NB4 (cell line): Measurements from ENCODE around the gene OR52L1.

ENCODE experiments used
- DNase-seq: peaks from one replicate; pipeline ENCODE4 v3.0.0; 2010; ENCODE audit warnings: low read depth
- H3K4me3 ChIP-seq: one replicate; pipeline ENCODE4 v1.5.1; 2011; ENCODE audit warnings: mild to moderate bottlenecking, low read depth, low read length, moderate library complexity
- MYC ChIP-seq: IDR thresholded peaks from 2 replicates; pipeline ENCODE4 v1.6.1; 2011; ENCODE audit warnings: low read depth, low read length
- POLR2A ChIP-seq: IDR thresholded peaks from 2 replicates; pipeline ENCODE4 v1.6.1; 2011; ENCODE audit warnings: mild to moderate bottlenecking; ENCODE audit not compliant: insufficient read length; ENCODE audit errors: extremely low read depth
- TF ChIP-seq, protein P1 (sequence below): IDR thresholded peaks from 2 replicates; pipeline ENCODE4 v1.6.1; 2011; ENCODE audit warnings: low read depth, low read length
- TF ChIP-seq, protein P2 (sequence below): IDR thresholded peaks from one replicate; pipeline ENCODE4 v1.5.1; 2012; ENCODE audit warnings: low read depth, low read length

Gene OR52L1

DNA sequence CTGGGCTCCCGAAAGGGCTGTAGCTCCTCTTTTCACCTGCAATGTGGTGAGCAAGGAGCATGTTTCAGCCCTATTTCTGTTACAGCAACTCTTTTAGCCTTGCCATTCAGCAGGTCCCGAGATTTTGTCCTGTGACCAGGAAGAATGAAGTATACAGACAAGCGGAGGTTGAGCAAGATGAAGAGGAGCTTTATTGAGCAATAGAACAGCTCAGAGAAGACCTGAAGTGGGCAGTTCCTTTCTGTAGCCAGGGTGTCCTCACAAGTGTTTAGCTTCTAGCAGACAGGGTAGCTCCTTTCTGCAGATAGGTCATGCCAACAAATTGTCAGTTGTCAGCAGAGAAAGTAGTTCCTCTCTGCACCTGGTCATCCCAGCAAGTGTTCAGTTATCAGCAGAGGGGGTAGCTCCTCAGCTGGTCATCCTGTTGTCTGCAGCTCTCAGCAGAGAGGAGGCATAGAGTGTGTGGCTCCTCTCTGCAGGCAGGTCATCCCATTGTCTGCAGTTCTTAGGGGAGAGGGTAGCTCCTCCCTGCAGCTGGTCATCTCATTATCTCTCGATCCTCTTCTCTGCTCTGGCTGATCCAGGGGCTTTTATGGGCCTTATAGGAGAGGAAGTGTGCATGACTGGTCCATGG, 25.4 kb upstream of the OR52L1 start:
- TF ChIP-seq, protein P1, sequence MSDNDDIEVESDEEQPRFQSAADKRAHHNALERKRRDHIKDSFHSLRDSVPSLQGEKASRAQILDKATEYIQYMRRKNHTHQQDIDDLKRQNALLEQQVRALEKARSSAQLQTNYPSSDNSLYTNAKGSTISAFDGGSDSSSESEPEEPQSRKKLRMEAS: no peak
- TF ChIP-seq, protein P2, sequence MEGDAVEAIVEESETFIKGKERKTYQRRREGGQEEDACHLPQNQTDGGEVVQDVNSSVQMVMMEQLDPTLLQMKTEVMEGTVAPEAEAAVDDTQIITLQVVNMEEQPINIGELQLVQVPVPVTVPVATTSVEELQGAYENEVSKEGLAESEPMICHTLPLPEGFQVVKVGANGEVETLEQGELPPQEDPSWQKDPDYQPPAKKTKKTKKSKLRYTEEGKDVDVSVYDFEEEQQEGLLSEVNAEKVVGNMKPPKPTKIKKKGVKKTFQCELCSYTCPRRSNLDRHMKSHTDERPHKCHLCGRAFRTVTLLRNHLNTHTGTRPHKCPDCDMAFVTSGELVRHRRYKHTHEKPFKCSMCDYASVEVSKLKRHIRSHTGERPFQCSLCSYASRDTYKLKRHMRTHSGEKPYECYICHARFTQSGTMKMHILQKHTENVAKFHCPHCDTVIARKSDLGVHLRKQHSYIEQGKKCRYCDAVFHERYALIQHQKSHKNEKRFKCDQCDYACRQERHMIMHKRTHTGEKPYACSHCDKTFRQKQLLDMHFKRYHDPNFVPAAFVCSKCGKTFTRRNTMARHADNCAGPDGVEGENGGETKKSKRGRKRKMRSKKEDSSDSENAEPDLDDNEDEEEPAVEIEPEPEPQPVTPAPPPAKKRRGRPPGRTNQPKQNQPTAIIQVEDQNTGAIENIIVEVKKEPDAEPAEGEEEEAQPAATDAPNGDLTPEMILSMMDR: no peak
- TF ChIP-seq MYC: no peak
- TF ChIP-seq POLR2A: no peak

DNA sequence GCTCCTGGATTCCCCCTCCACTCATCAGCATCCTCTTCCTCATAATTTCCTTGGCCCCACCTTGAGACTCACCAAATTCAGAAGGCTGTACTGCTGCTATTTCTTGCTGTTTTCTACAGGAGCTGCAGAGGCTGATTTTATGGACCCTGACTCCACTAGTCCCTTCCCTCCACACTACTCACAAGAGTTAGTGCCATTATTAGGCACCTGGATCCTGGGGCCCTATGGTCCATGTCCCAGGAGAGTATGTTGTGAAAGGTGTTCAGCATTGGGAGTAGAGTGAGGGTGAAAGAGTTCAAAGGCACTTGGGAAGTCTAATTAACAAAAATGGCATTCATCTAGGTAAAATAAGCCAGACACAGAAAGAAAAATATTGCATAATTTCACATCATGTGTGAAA, 20.1 kb upstream of the OR52L1 start, which contains the start of gene OR56A4:
Gene OR56A4, minus strand, starts transcription at position 101 of the 400 bp plus-strand sequence. CDS start 3,954 bp downstream, outside the sequence.
- H3K4me3 ChIP-seq: no peak within 1 kb of the TSS
- no peak for DNase-seq
- TF ChIP-seq, protein P2: no peak
- no peak for TF ChIP-seq POLR2A
- TF ChIP-seq MYC: no peak

More for the DNA sequence above, 25.4 kb upstream of the OR52L1 start:
- no peak overlapping the region for H3K4me3 ChIP-seq
- DNase-seq: peak; percentile 4

DNA sequence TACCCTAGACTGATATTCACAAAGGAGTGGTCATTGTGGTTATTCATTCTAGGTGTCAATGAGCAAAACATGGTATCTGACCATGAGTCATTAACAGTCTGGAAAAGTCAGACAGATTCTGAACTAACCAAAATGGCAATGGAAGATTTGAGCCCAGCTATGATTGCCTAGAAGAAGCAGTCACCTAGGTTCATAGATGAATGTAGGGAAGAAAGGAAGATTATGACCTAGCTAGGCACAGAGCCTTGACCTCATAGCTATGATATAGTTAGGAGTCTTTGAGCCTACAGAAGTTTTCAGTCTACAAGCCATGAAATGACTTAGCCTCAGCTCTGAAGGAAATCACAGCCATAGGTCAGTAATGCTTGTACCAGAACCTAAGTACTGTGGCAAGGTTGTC, 19.6 kb upstream of the OR52L1 start:
- TF ChIP-seq MYC (no peak), POLR2A (no peak)
- TF ChIP-seq, protein P1: no peak
- TF ChIP-seq, protein P2: no peak
- DNase-seq: no peak
- no peak overlapping the region for H3K4me3 ChIP-seq

DNA sequence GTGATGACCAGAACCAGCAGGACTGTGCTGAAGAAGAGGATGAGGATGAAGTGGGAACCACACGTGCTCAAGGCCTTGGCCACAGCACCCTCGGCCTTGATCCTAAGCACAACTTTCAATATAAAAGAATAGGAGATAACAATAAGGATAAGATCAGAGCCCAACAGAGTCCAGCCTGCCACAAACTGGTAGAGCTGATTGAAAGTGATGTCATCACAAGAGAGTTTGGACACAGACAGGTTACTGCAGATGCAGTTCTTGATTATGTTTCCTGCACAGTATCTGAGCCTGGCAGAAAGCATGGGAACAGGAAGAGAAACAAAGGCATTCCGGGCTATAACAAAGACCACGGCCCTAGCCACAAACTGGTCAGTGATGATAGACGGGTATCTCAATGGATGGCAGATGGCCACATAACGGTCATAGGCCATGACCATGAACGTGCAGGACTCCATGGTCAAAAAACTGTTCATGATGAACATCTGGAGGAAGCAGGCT, 15.5 kb upstream of the OR52L1 start:
- TF ChIP-seq, protein P1: no peak
- TF ChIP-seq POLR2A (no peak), MYC (no peak)
- TF ChIP-seq, protein P2: no peak
- DNase-seq: no peak
- H3K4me3 ChIP-seq: no peak overlapping the region

DNA sequence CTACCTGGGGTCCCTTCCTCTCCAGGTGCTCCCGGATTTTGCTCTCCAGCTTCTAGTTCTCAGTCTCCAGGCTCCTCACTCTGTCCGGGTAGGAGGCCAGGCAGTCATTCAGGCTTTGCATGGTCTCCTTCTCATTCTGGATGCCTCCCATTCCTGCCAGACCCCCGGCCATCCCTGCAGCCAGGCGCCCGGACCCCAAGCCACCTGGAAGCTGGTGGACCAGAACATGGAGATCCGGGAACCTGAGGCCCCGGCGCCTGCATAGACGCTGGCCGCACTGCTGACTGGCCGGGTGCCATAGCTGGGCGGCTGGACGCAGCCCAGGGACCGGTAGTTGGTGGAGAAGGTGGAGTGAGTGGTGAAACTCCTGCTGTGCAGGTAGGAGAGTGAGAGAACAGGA, 8.0 kb upstream of the OR52L1 start:
- no peak overlapping the region for H3K4me3 ChIP-seq
- TF ChIP-seq, protein P2: no peak
- no peak for DNase-seq

DNA sequence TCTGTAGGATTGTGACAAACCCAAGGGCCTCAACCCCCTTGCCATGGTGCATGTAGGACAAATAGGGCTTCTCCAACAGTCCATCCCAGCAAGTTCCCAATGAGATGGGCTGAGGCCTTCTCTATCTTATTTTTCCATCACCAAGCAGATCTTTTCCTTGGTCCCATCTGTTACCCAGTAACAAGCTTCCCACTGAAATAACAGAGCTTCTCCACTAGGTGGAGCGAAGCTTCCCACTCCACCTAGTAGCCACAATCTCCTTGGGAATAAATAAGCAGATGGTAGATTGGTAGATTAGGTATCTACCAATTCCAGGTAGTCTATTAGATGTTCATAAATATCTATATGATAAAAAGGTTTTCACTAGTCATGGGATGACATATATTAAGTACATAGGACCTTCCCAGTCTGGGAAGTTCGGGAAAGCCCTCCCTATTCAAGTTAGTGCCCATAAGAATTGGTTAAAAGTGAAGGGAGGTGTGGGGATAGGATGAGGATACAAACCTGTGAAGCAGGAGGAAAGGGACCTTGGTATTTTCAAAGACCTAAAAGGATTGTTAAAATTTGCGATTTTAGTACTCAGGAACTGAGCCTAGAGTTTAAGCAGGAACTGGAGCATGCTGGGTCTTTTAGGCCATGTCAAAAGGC, 5.9 kb upstream of the OR52L1 start:
- H3K4me3 ChIP-seq: no peak overlapping the region
- TF ChIP-seq, protein P2: peak; percentile 48
- TF ChIP-seq MYC: no peak
- DNase-seq: peak; percentile 26
